GM21515 (cell line): ENCODE results near the gene PTPRG.

ENCODE experiments used
- ATAC-seq: cut with Tn5 transposase; IDR thresholded peaks from one replicate; pipeline ENCODE4 v1.9.1; 2021; ENCODE audit not compliant: unreplicated experiment

The PTPRG gene

GRCh38 chr3:61616586-61616985 is 55.2 kb downstream of the PTPRG start:
- no peak for ATAC-seq

- ATAC-seq = no peak
Observed at GRCh38 chr3:61617041-61617440, 55.7 kb downstream of the PTPRG start.

GRCh38 chr3:61617651-61618050 is 56.3 kb downstream of the PTPRG start:
- no peak for ATAC-seq

- no peak for ATAC-seq
Observed at GRCh38 chr3:61618231-61618630, 56.9 kb downstream of the PTPRG start.

- ATAC-seq = no peak
Observed at GRCh38 chr3:61618871-61619270, 57.5 kb downstream of the PTPRG start.

- no peak for ATAC-seq
Observed at GRCh38 chr3:61620073-61620472, 58.7 kb downstream of the PTPRG start.

- ATAC-seq = no peak
Observed at GRCh38 chr3:61624300-61624699, 62.9 kb downstream of the PTPRG start.

- no peak for ATAC-seq
Observed at GRCh38 chr3:61625429-61625828, 64.1 kb downstream of the PTPRG start.

- ATAC-seq = no peak
Observed at GRCh38 chr3:61626484-61626883, 65.1 kb downstream of the PTPRG start.

- ATAC-seq = no peak
Observed at GRCh38 chr3:61627768-61628185, 66.4 kb downstream of the PTPRG start.

GRCh38 chr3:61628636-61629035 is 67.3 kb downstream of the PTPRG start:
- no peak for ATAC-seq

GRCh38 chr3:61629442-61629841 is 68.1 kb downstream of the PTPRG start:
- no peak for ATAC-seq

- ATAC-seq = peak; percentile 88
Observed at GRCh38 chr3:61631108-61631769, 69.9 kb downstream of the PTPRG start.

- ATAC-seq = no peak
Observed at GRCh38 chr3:61632568-61633175, 71.3 kb downstream of the PTPRG start.

- no peak for ATAC-seq
Observed at GRCh38 chr3:61634678-61635077, 73.3 kb downstream of the PTPRG start.

GRCh38 chr3:61637088-61638051 is 76.0 kb downstream of the PTPRG start:
- peak; percentile 97 for ATAC-seq

- no peak for ATAC-seq
Observed at GRCh38 chr3:61638741-61639140, 77.4 kb downstream of the PTPRG start.

GRCh38 chr3:61639991-61640390 is 78.6 kb downstream of the PTPRG start:
- ATAC-seq = no peak

- no peak for ATAC-seq
Observed at GRCh38 chr3:61645148-61645547, 83.8 kb downstream of the PTPRG start.

GRCh38 chr3:61646360-61646759 is 85.0 kb downstream of the PTPRG start:
- ATAC-seq = no peak

- no peak for ATAC-seq
Observed at GRCh38 chr3:61646851-61647525, 85.6 kb downstream of the PTPRG start.
